Measurements from ENCODE around the gene CRACDL.
"Not testable (repeated sequence)": the region's sequence is repeated elsewhere in the genome, so short reads cannot be mapped to it uniquely, and the experiment has no call there.

The CRACDL gene

DNA sequence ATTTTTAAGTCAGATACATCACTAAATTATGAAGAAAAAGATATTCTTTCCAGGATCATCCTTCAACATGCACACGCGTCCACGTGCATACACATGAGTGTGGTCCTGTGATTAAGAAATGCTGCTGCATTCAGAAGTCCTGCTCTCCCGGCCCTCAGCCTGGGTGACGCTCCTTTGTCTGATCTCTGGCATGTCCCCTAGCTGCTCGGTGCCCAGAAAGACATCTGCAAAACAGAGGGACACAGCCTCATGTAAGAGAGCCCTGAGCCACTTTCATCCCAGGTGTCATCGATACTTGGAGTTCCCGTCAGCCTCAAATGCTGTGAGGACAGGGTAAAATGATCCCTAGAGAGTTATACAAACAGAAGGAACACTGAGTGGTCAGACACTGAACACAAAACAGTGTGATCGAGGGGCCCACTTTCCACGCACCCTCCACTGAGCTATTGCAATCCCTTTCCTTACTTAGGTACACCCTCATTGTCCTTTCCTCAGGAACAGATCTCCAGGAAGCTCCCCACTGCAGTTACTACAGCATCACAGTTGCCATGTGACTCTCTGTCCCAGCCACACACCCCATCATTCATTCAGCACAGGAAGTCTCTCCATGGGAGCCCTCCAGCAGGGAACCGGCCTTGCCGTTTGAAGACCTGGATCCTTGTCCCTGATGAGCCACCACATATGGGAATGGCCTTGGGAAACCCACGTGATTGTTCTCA is 32.1 kb downstream of the CRACDL start:
- DNase-seq (ENCODE audit: low read depth) = no peak

DNA sequence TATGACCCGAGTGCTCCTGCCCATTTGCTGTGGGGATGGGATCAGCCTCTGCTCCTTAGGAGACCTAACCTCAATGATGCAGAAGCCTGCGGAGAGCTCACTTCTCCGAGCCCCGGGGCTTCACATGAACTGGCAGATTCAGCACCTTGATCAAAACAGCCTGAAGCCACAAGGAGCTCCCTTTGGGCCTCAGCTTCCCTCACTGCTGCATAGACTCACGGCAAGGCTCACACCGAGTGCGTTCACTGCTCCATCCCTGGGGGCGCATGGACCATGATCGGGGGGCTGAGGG is 33.0 kb downstream of the CRACDL start:
- no peak for DNase-seq (ENCODE audit: low read depth)

DNA sequence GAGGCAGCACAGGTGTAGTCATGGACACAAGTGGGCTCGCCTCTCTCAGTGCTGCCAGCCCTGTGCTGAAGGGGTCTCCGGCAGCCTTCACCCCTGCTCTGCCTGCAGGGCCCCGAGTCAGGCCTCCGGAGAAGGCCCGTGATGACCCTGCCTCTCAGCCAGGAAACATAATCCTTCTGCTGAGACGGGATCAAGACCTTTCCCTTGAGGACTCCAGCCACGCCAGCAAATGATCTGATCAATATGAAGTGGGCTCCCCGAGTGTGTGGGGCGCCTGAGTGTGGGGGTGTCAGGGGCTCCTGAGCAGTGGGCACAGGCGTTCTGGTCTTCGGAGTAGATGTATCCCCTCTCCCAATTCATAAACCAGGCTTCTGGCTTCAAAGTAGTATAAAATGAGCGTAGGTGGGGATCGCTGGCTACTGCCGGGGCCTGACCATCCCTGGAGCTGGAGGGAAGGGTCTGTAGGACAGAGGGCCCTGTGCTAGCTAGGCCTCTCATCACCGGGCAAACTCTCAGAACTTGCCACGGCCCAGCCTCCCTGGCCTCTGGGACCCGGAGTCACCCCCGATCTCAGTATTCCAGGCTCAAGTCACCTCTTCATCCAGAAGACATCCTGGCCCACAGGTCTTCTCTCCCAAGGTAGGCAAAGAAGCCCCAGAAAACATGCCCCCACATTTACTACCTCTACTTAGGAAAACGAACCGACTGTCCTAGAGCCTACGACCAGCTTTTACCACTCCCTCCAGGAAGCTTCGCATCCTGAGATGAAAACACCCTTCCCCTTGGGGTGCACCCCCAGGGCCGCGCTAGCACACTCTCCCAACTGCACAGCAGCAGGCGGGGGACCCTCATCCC is 33.6 kb downstream of the CRACDL start:
- DNase-seq (ENCODE audit: low read depth) = no peak

DNA sequence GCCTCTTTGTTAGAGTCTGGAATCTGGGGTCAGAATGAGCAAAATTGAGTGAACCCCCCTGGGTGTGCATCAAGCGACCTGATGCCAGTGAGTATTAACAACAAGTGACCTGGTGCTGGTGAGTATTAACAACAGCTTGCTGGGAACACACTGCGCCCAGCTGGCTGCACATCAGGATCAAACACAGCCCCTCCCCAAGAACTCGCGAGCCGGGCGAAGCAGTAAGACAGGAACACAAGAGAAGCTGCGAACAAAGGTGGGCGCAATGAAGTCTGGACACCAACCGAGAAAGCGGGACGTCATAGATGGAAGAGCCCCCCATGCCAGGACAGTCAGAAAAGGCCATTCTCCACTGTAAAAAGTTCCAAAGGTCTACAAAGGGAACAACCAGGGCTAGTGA is 34.3 kb downstream of the CRACDL start:
- DNase-seq (ENCODE audit: low read depth) = no peak

DNA sequence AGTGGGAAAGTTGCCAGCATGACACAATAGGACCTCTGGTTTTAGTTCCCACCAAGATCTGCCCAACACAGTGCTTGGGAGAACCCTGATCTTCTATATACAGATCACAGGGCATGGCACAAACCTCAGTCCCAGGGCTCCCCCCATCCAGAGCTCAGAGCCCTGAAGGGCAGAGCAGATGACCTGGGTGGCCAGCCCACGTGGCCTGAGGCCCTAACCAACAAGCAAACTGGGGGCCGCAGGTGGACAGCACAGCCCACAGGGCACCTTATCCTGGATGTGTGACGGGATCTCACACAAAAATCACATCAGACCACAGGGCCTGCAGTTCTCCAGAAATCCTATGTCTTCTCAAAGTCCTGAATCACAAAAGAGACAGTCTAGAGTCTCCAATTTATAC is 34.7 kb downstream of the CRACDL start:
- no peak for DNase-seq (ENCODE audit: low read depth)

DNA sequence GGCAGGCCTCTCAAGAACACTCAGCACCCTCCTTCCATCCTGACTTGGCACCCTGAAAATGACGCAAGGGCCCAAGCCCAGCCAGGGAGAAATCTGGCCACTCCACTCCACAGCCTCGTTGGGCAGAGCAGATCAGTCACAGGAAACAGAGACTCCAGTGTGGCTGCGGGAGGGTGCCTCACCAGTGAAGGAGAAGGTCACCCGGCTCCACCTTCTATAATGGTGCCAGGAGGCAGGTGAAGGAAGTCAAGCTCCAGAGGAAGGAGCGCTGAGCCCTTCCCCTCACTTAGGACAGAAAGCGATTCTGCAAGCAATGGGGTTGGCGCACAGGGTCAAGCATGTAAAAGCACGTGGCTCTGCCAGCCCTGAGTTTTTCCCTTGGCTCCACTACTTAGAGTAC is 35.3 kb downstream of the CRACDL start:
- no peak for DNase-seq (ENCODE audit: low read depth)

DNA sequence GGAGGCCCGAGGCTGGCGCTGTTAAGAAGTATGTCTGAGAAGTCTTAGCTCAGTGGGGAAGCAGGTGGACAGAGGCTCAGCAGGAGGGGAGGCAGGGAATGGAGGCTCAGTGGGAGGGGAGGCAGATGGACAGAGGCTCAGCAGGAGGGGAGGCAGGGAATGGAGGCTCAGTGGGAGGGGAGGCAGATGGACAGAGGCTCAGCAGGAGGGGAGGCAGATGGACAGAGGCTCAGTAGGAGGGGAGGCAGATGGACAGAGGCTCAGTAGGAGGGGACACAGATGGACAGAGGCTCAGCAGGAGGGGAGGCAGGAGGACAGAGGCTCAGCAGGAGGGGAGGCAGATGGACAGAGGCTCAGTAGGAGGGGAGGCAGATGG is 36.3 kb downstream of the CRACDL start:
- DNase-seq (ENCODE audit: low read depth) = not testable (repeated sequence)

DNA sequence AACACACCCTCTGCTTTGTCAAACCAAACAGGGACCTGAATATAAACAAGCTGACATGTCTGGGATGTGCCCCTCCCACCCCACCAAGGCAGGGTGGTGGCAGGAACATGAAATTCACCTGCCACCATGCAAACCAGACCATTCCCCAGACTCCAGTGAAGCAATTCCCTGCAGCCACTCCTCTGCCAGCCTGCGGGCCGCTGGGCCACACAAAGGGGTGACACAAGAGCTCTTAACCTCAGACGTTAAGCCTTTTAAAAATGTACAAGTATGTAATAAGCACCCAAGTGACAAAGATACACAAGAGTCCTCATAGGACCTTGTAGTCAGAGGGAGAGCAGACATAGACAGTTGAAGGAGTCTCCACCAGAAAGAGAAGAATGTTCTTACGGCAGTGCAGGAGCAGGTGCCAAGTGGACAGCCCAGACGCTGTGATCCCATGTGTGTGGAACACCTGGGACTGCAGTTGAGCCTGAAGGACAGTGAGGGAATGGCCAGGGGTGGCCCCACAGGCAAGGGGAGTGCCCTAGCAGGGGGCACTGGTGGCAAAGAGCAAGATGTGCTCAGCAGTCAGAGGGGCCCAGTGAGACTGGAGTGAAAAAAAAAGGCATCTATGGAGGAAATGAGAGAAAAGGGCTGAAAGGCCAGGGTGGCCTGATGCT is 36.9 kb downstream of the CRACDL start:
- DNase-seq (ENCODE audit: low read depth) = no peak

DNA sequence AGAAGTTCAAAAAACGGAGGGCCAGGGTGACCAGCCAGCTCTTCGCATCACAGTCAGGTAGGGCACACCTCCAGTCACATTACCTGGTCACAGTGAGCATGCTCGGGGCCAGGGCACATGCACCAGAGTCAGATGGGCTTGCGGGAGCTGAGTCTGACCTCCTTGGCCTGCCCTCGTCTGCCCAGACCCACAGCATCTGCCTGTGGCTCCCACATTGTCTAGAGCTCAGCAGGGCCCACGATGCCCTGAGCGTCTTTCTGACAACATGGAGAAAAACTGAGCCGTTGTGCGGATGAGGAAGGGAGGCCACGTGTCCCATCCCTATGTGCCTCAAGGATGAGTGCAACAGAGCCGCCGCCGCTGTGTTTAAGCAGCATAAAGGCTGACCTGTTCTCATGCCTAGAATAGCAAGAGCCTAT is 37.6 kb downstream of the CRACDL start:
- no peak for DNase-seq (ENCODE audit: low read depth)

DNA sequence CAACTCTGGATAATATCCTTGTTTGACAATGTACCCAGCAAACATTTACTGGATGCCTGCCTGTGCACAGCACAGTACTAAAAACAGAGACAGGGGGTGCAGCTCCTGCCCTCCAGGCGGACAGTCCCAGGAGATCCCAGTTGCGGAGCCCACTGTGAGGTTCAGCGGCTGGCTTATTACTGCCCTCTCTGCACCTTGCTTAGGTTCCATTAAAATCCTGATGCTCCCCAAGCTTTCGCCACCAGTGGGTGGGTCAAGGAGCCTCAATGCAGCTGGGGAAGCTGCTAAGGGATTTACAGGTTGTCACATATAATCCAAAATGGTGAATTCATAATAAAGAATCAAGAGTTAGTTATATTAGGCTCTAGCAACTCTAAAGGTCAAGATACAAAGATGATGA is 38.3 kb downstream of the CRACDL start:
- no peak for DNase-seq (ENCODE audit: low read depth)

DNA sequence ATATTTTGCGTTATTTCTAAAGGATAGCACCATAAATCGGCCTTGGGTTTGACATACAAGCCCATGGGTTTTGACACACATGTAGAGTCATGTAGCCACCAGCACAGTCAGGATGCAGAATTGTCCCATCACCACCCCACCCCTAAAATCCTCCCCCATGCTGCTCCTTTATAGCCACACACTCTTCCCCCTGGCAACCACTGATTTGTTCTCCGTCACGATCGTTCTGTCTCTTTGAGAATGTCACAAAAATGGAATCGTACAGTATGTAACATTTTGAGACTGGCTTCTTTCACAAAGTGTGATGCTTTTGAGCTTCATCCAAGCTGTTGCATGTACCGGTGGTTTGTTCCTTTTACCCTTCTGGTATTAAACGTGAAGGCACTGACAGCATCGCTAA is 39.1 kb downstream of the CRACDL start:
- no peak for DNase-seq (ENCODE audit: low read depth)

DNA sequence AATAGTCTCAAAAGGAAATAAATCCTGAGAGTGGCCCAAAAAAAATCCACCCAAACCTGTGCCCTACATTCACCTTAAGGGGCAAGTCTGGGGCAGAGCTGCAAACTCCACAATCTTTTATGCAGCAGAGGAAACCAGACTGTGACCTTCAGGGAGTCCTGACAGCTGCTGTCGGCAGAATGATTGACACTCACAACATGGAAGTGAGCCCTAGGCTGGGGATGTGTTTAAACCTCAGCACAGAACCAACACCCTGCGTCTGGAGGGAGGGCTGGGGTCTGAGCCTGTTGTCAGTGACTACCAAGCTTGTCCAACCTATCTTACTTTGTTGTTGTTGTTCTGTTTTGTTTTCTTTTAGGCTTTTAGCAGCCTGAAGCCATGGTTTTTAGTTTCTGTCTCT is 39.6 kb downstream of the CRACDL start:
- DNase-seq (ENCODE audit: low read depth) = no peak

DNA sequence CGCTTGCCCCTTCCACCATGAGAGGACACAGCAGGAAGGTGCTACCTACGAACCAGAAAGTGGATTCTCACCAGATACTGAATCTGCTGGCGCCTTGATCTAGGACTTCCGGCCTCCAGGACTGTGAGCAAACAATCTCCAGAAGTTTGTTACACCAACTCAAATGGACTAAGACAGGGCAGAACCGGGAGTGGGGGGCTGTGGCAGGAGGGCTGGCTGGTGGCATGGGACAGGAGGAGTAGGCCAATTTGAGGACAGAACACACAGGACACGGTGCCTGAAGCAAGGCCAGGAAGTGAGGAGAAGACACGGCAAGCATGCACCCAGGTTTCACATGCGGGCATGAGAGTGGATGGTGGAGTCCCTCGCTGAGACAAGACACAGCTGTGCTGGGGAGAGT is 40.1 kb downstream of the CRACDL start:
- no peak for DNase-seq (ENCODE audit: low read depth)

DNA sequence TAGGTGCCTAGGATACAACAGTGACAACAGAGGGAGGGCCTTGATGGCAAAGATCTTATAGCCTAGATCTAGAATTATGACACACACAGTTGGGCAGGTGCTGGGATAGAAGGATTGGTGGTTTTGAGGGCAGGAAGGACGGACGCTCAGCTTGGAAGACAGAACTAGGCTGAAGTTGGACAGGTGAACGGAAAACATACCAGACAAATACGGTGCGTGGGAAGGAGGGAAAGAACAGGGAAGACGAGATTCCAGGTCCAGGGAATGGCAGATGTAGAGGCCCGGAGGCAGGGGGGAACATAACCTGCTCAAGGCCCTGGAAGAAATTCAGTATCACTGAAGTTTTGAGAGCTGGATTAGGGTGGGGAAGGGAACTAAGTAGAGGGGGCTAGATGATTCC is 40.8 kb downstream of the CRACDL start:
- DNase-seq (ENCODE audit: low read depth) = no peak

DNA sequence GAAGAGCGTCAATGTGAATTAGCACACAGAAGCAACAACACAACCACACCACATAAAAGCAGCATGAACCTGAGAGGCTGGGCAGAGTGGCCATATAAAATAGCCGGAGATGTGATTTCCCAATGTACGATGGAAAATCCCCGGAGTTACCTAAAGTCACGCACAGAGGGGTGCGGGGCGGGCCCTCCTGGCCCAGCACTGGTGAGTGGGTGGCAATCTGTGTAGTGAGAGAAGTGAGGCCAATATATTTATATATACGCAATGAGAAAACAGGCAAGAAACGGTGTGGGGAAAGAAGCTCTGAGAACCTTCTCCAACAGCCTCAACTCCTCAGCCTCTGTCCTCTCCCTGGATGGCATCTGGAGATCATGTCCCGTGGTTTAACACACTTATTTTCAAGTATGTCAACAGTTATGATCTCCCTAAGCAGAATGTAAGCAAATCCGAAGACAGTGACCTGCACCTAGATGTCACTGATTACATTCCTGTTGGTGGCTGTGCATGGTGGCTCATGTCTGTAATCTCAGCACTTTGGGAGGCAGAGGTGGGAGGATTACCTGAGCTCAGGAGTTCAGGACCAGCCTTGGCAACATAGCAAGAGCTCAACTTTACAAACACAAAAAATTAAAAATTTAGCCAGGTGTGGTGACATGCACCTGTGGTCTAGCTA is 41.6 kb downstream of the CRACDL start:
- no peak for DNase-seq (ENCODE audit: low read depth)

DNA sequence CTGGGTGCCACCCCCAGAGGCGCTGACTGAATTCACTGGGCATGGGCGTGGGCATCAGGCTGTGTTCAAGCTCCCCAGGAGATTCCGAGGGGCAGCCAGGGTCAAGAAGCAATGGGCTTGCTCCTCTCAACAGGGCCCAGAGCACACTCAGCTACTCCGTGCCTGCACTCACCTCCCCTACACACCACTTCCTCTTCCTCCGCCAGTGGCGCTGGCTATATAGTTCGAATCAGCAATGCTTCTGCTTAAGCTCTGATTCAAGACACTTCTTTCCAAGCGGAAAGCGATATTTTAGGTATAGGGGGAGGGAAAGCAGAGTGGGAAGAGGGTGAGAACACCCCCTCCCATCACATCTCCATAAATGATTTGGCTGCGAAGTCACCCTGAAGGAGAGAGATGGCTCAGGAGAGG is 42.1 kb downstream of the CRACDL start:
- DNase-seq (ENCODE audit: low read depth) = no peak

DNA sequence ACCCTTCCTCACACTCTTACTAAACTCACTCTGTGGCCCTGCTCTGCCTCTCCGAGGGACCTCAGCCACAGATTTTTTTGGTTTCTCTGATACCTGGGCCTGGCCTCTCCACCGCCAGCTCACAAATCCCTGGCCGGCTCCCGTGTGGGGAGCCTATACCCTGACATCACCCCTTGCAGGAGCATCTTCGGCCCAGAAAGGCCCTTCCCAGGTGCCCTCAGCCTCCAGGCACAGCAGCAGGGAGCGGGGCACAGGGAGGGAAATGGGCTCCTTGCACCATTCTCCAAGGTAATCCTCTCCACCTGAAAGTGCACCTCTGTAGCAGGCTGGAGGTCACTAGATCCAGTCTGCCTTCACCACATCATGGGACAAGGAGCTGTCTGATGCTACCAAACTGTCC is 43.2 kb downstream of the CRACDL start:
- DNase-seq (ENCODE audit: low read depth) = no peak

DNA sequence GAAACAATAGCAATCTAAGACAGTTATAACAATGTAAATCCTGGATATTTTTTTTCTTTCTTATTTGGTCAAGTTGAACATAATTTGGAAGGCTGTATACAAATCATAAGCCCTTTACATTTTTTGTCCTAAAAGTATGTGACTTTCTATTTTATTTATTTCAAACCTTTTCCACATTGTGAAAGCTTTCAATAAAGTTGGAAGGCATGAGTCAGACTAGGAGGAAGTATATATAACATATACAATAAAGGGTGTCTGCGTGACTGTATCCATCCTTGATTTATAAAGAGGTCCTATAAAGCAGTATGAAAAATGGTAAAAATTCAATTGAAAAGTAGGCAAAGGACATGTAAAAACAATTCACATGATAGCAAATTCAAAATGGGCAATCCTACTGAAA is 44.4 kb downstream of the CRACDL start:
- no peak for DNase-seq (ENCODE audit: low read depth)

DNA sequence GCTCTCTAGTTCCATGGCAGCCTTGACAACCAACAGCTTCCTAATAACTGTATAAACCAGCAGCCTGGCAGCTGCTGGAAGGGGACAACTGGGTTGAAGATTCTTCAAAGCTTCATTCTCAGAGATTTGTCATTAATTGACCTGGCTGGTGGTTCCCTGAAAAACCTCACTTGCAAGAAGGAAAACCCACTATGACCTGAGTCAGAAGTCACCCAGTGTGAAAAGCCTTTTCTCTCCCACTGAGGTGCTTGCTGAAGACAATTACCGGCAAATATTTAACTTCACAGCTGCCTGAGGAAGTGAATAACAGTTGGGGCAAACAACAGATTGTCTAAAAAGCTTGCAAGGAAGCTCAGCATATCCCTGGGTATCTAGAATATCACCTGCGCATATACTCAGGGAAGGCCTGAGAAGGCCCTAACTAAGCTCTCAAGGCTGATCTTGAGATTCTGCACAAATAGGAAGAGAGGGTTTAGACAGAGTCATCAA is 49.9 kb downstream of the CRACDL start:
- no peak for DNase-seq (ENCODE audit: low read depth)

DNA sequence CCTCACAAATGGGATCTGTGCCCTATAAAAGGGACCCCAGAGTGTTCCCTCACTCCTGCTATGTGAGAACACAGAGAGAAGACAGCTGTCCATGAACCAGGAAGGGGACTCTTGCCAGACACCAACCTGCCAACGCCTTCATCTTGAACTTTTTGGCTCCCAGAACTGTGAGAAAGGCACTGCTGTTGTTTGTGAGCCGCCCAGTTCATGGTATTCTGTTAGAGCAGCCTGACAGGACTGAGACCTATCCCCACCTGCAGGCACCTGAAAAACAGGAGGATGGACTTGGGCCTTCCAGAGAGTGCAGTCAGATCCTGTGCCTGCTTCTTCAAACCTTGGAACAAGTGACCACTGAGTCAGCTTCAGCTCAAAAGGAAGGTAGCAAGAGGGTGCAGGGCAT is 51.4 kb downstream of the CRACDL start:
- no peak for DNase-seq (ENCODE audit: low read depth)

DNA sequence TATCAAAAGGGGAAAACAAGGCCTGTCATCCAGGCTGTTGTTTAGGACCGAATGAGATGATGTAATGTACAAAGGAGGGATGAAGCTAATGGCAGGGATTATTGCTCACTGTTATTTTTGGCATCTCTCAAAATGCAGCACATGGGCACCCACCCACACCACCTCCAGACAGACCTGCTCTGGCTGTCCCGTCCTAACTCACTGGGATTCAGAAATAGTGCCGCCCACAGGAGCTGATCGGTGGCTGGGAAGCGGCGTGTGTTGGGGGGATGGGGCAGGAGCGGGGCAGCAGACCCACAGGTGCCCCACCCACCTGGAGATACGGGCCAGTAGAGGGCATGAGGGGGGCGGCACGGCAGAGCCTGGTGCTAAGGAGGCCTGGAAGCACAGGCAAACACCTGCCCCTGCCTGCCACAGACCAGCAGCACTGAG is 52.2 kb downstream of the CRACDL start:
- no peak for DNase-seq (ENCODE audit: low read depth)

DNA sequence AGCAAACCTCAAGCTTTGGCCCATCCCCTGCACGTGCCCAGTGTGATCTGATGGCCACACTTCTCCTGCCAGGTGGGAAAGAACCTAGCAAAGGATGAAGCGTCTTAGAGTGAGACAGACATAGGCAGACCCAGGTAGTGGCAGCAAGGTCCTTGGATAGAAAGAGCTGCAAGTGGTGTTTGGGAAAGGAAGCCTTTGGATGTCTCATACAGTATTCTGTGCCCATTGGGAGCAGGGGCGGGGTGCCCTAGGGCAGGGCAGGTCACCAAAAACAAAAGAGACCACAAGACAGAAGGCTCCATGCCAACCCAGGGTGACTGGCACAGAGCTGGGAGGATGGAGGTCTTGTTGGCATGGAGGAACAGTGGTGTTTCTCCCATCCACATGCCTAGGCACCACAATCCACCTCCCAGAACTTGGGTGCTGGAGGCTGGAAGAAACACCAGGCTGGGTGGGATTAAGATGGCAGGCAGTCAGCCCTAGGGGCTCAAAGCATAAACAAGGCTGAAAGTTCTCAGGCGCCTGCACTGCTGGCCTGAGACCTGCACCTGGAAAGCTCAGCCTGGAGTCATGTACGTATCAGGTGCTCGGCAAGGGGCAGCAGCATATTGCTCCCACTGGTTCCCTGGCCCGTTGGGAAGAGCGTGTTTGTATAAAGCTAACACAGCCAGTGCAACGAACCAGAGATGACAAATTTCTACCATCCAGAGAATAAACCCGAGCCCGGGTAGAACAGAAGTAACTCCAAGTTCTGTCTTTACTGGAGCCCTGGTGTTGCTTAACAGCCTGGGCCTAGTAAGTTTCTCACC is 52.9 kb downstream of the CRACDL start:
- no peak for DNase-seq (ENCODE audit: low read depth)
